Measurements from ENCODE around the gene RPL41. TPM values are rescaled to one million over a fixed set of nuclear protein-coding genes. Genes with fewer than 3 reads are reported as not detected.

The RPL41 gene
- total RNA-seq, 6 donors from 2014 or later: 1,377 to 3,349 (median 3,110) TPM

DNA sequence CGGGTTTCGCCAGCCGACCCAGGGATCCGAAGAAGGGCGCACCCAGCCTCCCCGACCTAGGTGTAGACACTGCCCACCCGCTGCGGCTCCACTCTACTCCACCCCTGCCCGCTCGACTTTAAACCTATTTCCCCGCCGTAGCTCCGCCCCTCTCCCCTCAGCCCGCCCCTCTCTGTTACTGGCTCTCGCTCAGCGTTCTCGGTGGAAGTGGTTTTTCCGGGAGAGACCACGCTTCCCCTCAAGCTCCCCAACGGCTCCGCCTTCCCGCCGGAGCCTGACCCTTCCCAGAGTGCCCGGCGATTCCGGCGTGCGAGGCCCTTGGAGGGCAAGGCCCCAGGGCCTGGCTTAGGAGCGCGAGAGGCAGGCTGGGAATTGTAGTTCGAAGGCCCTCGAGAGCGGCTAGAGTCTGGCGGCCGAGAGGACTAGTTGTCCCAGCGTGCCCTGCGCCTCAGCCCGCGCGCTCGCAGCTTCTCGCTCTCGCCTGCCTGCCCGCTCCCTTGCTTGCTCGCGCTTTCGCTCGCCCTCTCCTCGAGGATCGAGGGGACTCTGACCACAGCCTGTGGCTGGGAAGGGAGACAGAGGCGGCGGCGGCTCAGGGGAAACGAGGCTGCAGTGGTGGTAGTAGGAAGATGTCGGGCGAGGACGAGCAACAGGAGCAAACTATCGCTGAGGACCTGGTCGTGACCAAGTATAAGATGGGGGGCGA lies 12.2 kb upstream of the RPL41 start, which contains the start of gene PA2G4:
TSS of gene PA2G4 (plus strand) at position 451 of the 706 bp plus-strand sequence. CDS start at position 630, 179 bp downstream.
- TF ChIP-seq, protein P1, sequence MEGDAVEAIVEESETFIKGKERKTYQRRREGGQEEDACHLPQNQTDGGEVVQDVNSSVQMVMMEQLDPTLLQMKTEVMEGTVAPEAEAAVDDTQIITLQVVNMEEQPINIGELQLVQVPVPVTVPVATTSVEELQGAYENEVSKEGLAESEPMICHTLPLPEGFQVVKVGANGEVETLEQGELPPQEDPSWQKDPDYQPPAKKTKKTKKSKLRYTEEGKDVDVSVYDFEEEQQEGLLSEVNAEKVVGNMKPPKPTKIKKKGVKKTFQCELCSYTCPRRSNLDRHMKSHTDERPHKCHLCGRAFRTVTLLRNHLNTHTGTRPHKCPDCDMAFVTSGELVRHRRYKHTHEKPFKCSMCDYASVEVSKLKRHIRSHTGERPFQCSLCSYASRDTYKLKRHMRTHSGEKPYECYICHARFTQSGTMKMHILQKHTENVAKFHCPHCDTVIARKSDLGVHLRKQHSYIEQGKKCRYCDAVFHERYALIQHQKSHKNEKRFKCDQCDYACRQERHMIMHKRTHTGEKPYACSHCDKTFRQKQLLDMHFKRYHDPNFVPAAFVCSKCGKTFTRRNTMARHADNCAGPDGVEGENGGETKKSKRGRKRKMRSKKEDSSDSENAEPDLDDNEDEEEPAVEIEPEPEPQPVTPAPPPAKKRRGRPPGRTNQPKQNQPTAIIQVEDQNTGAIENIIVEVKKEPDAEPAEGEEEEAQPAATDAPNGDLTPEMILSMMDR (IDR thresholded peaks at IDR 0.05): peak in 1 of 6 experiments; percentile 32
- TF ChIP-seq EP300 (IDR thresholded peaks at IDR 0.05): peak in 1 of 4 donors; percentile 53
- peak; percentile 87 to 95 for TF ChIP-seq POLR2AphosphoS5 (IDR thresholded peaks at IDR 0.05)
- peak in 3 of 4 donors; percentile 58 to 95 (median 87) for TF ChIP-seq POLR2A (IDR thresholded peaks at IDR 0.05)
- WGBS, 2 donors: 0 to 1% methylated on average over 26 to 60 of the region's 60 CpGs
- peak; percentile 96 to 99 for DNase-seq
- no peaks in the 10 kb centered on the region for H3K9me3 ChIP-seq
- H3K4me1 ChIP-seq: peaks cover 16 to 28% (median 19%) of the 10 kb centered on the region in 4 donors
- H3K36me3 ChIP-seq: peaks cover 17 to 31% (median 25%) of the 10 kb centered on the region in 4 donors
- H3K27me3 ChIP-seq: no peaks in the 10 kb centered on the region
- peak within 1 kb of the TSS; percentile 57 to 99 (median 78) for H3K4me3 ChIP-seq
- ATAC-seq (ENCODE audit: low FRiP score in 2 of 2): peak; percentile 98 to 99
- peak within 1 kb of the TSS; percentile 81 to 94 (median 92) for H3K27ac ChIP-seq

DNA sequence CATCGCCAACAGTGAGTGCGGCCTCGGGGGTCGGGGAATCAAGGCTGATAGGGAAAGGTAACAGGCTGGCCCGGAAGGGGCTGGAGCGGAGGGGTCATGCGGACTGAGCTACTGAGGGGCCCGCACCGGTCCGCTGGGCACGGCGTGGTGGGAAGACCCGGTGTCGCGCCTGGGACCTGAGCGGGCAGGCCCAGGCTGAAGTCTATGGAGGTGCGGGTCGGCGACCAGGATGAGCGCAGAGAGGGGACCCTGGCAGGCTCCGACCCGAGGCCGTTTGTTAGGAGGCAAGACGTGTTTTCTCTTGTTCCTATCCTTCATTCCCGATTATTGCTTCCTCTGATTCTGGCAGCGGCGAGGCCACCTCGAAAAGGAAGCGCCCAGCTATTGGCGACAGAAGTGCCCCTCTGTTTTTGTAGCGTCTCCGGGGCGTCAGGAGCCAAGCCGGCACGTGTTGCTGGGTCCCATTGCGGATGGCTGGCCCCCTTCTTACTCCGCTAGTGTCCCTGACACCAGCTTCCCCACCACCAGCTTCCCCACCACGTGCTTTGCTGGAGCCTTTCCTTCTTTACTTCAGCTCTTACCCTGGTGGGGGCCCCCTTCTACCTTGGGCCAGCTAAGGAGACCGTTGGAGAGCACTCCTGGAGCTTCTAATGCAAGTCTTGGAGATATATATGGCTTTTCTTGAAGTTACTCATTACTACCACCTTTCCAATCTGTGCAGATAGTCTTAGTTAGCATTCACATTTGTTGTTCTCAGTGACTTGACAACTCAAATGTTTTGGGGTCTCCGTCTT lies 11.4 kb upstream of the RPL41 start:
- ATAC-seq (ENCODE audit: low FRiP score in 2 of 2) (peak; percentile 50 to 67), DNase-seq (peak; percentile 44 to 87)
- peak overlapping the region; percentile 81 to 94 (median 92) for H3K27ac ChIP-seq
- H3K36me3 ChIP-seq: peaks cover 23 to 38% (median 33%) of the 10 kb centered on the region in 4 donors
- no peaks in the 10 kb centered on the region for H3K27me3 ChIP-seq
- no peaks in the 10 kb centered on the region for H3K9me3 ChIP-seq
- peak overlapping the region; percentile 54 to 99 (median 78) for H3K4me3 ChIP-seq
- 0 to 1% methylated on average over 30 to 36 of the region's 40 CpGs for WGBS, 2 donors
- peaks cover 16 to 28% (median 19%) of the 10 kb centered on the region in 4 donors for H3K4me1 ChIP-seq
- TF ChIP-seq, protein P1 (IDR thresholded peaks at IDR 0.05): no peak
- no peak for TF ChIP-seq EP300 (IDR thresholded peaks at IDR 0.05)
- TF ChIP-seq POLR2AphosphoS5 (IDR thresholded peaks at IDR 0.05): no peak
- no peak for TF ChIP-seq POLR2A (IDR thresholded peaks at IDR 0.05)

DNA sequence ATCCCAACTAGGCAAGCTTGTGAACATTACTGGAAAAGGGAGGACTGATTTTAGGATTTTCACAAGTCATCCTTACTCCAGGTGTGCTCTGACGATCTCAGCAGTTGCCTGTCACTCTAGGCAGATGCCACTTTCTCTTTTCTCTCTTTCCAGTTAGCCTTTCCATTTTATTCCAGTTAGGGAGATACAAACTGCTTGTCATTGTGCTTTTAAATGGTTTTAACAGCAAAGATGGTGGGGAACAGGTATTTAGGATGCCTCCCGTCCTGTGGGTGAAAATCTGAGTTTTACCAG lies 10.9 kb upstream of the RPL41 start:
- peak overlapping the region in 1 of 4 donors; percentile 90 for H3K27ac ChIP-seq
- peak overlapping the region in 3 of 4 donors; percentile 76 to 99 (median 81) for H3K4me3 ChIP-seq
- 44 to 54% methylated on average over 2 of the region's 2 CpGs for WGBS, 2 donors
- no peak for DNase-seq
- no peaks in the 10 kb centered on the region for H3K27me3 ChIP-seq
- no peak for ATAC-seq (ENCODE audit: low FRiP score in 2 of 2)
- no peak for TF ChIP-seq POLR2A (IDR thresholded peaks at IDR 0.05)
- TF ChIP-seq, protein P1 (IDR thresholded peaks at IDR 0.05): no peak
- no peak for TF ChIP-seq POLR2AphosphoS5 (IDR thresholded peaks at IDR 0.05)
- no peak for TF ChIP-seq EP300 (IDR thresholded peaks at IDR 0.05)
- no peaks in the 10 kb centered on the region for H3K9me3 ChIP-seq
- H3K4me1 ChIP-seq: peaks cover 16 to 28% (median 19%) of the 10 kb centered on the region in 4 donors
- H3K36me3 ChIP-seq: peaks cover 29 to 44% (median 38%) of the 10 kb centered on the region in 4 donors

DNA sequence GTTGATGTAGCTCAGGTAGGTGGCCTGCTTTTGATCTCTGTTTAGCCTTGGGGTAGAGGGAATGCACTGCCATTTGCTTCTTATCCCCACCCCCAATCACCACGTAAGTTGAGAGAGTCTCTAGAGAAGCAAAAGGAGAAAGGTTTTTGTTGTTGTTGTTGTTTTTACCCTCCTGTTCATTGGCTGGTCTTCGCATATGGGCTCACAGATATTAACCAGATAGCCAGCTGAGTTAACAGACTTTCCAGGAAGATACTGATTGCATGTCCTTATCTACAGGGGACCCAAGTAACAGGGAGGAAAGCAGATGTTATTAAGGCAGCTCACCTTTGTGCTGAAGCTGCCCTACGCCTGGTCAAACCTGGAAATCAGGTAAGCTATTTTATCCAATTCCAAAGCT lies 9.2 kb upstream of the RPL41 start:
- no peak for DNase-seq
- Histone ChIP-seq H3K4me1 (peaks cover 16 to 28% (median 19%) of the 10 kb centered on the region in 4 donors), H3K4me3 (no peak overlapping the region), H3K36me3 (peaks cover 43 to 59% (median 53%) of the 10 kb centered on the region in 4 donors), H3K27me3 (no peaks in the 10 kb centered on the region), H3K9me3 (no peaks in the 10 kb centered on the region), H3K27ac (no peak overlapping the region)
- TF ChIP-seq EP300 (IDR thresholded peaks at IDR 0.05): no peak
- TF ChIP-seq, protein P1 (IDR thresholded peaks at IDR 0.05): no peak
- no peak for ATAC-seq (ENCODE audit: low FRiP score in 2 of 2)
- WGBS, 2 donors: 98 to 100% methylated on average over 3 of the region's 3 CpGs

All from upper lobe of left lung (tissue), 6 donors.